ENCODE results near the gene SLC13A4. TPM values are rescaled to one million over a fixed set of nuclear protein-coding genes. Genes with fewer than 3 reads are reported as not detected.
A peak's percentile ranks its signal among the peaks of the same experiment; 100 is the strongest.
"Not testable (repeated sequence)": the region's sequence is repeated elsewhere in the genome, so short reads cannot be mapped to it uniquely, and the experiment has no call there.

The SLC13A4 gene
- polyA plus RNA-seq, 3 donors = 2.0 to 5.0 (median 3.1) TPM

GRCh38 chr7:135697276-135698049 is 30.5 kb downstream of the SLC13A4 start:
- no peak for DNase-seq

- DNase-seq = no peak
Observed at GRCh38 chr7:135693558-135693957, 34.4 kb downstream of the SLC13A4 start.

- DNase-seq = not testable (repeated sequence)
Observed at GRCh38 chr7:135692606-135693005, 35.4 kb downstream of the SLC13A4 start.

GRCh38 chr7:135692055-135692454 is 35.9 kb downstream of the SLC13A4 start:
- no peak for DNase-seq

- no peak for DNase-seq
Observed at GRCh38 chr7:135690566-135690965, 37.4 kb downstream of the SLC13A4 start.

GRCh38 chr7:135687466-135687865 is 40.5 kb downstream of the SLC13A4 start:
- DNase-seq = no peak

GRCh38 chr7:135685306-135686084 is 42.5 kb downstream of the SLC13A4 start:
- no peak for DNase-seq

- DNase-seq = no peak
Observed at GRCh38 chr7:135684699-135685098, 43.3 kb downstream of the SLC13A4 start.

GRCh38 chr7:135684136-135684535 is 43.9 kb downstream of the SLC13A4 start:
- DNase-seq = no peak

GRCh38 chr7:135683609-135684008 is 44.4 kb downstream of the SLC13A4 start:
- no peak for DNase-seq

GRCh38 chr7:135682191-135682590 is 45.8 kb downstream of the SLC13A4 start:
- no peak for DNase-seq

- DNase-seq = no peak
Observed at GRCh38 chr7:135681762-135682161, 46.2 kb downstream of the SLC13A4 start.

GRCh38 chr7:135678612-135679575 is 49.1 kb downstream of the SLC13A4 start:
- no peak for DNase-seq

GRCh38 chr7:135673360-135673706 is 54.7 kb downstream of the SLC13A4 start:
- no peak for DNase-seq

GRCh38 chr7:135672560-135673359 is 55.2 kb downstream of the SLC13A4 start:
- DNase-seq = peak; percentile 46

- no peak for DNase-seq
Observed at GRCh38 chr7:135670179-135670578, 57.8 kb downstream of the SLC13A4 start.

GRCh38 chr7:135669774-135670173 is 58.2 kb downstream of the SLC13A4 start:
- no peak for DNase-seq

GRCh38 chr7:135668852-135669395 is 59.1 kb downstream of the SLC13A4 start:
- not testable (repeated sequence) for DNase-seq

- DNase-seq = not testable (repeated sequence)
Observed at GRCh38 chr7:135667626-135668025, 60.4 kb downstream of the SLC13A4 start.

- no peak for DNase-seq
Observed at GRCh38 chr7:135666846-135667245, 61.1 kb downstream of the SLC13A4 start.

GRCh38 chr7:135666156-135666555 is 61.8 kb downstream of the SLC13A4 start:
- no peak for DNase-seq

Measured in renal pelvis (tissue), 4 donors.